ENCODE measurements around the gene ZBTB22.
A peak's percentile ranks its signal among the peaks of the same experiment; 100 is the strongest.
"Not testable (repeated sequence)": the region's sequence is repeated elsewhere in the genome, so short reads cannot be mapped to it uniquely, and the experiment has no call there.

The ZBTB22 gene

DNA sequence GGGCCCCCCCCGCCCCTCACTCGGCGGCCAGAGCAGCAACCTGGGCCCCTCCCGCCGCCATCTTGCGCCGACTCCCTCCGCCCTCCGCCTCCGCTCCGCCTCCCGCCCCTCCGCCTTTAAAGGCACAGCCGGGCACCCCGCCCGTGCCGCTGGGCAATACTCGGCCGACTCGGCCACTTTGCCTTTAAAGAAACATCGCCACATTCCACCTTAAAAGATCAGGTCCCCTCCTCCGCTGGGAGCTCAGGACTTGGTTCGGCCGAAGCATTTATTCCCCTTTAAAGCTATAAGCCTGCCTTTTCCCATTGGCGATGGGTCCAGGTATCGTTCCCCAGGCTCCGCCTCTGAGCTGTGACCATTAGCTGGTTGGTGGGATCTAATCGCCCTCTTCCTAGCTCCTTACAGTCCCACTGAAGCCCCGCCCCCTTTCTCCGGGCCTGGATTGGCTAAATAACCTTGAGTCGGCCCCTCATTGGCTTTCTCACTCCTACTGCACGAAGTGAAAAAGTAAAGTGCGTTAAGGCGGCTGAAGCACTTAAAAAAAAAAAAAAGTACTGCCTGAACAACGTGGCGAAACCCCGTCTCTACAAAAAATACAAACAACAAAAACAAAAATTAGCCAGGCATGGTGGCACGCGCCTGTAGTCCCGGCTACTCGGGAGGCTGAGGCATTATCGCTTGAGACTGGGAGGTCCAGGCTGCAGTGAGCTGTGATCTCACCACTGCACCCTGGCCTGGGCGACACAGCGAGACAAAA, at the start of gene ZBTB22:
ZBTB22 (minus strand) TSS at position 76 of the 757 bp plus-strand sequence. CDS start 828 bp downstream, outside the sequence.
- DNase-seq (ENCODE audit: low spot score), result peak; percentile 99

DNA sequence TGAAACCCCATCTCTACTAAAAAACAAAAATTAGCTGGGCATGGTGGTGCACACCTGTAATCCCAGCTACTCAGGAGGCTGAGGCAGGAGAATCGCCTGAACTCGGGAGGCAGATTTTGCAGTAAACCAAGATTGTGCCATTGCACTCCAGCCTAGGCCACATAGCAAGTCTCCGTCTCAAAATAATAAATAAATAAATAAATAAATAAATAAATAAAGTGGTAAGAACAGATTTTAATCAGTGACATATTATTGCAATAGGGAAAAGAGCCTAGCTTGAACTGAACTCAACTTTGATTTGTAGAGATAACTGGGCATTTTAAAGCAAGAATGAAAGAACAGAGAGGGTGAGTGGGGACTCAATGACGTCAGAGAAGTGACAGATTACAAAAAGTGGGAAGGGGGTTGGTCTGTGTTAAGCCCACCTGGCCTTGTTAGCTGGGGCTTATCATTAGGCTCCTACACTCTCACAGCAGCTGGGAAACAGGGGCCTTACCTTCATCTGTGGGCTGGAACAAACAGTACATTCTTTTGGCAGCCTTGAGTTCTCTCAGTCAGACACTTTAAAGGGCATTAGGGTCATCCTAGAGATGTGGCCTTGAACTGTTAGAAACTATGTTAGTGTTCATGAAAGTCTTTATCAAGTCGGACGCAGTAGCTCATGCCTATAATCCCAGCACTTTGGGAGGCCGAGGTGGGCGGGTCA, 49.6 kb upstream of the ZBTB22 start:
- DNase-seq (ENCODE audit: low spot score), result no peak

DNA sequence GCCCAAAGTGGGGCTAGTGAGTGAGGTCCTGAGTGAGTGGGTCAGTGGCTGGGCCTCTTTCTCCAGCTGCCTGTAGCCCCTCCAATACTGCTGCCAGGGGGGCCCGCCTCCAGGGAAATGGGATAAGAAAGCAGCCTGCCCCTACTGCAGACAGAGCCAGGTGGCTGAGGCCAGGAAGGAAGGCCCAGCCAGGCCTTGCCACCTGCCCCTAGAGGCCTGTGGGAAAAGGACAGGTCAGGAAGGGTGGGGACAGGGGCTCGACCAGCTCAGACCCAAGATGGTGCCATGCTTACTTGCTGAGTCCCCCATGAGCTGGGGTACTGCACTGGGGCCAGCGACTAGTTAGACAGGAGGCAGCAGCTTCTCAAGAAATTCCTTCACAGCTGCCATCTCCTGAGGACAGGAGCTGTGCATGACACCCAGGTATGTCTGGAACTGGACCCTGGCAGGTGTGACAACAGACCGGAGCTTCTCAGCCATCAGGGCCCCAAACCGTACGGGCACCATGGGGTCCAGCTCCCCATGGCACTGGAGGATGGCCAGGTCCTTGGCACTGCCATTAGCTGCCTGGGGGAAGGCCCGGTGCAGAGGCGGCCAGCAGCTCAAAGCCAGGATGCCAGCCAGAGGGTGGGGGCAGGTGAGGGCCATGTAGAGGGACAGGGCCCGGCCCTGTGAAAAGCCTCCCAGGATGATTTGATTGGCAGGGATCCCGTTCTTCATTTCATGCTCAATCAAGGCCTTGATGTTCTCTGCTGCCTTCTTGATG, 47.8 kb upstream of the ZBTB22 start:
- not testable (repeated sequence) for DNase-seq (ENCODE audit: low spot score)

DNA sequence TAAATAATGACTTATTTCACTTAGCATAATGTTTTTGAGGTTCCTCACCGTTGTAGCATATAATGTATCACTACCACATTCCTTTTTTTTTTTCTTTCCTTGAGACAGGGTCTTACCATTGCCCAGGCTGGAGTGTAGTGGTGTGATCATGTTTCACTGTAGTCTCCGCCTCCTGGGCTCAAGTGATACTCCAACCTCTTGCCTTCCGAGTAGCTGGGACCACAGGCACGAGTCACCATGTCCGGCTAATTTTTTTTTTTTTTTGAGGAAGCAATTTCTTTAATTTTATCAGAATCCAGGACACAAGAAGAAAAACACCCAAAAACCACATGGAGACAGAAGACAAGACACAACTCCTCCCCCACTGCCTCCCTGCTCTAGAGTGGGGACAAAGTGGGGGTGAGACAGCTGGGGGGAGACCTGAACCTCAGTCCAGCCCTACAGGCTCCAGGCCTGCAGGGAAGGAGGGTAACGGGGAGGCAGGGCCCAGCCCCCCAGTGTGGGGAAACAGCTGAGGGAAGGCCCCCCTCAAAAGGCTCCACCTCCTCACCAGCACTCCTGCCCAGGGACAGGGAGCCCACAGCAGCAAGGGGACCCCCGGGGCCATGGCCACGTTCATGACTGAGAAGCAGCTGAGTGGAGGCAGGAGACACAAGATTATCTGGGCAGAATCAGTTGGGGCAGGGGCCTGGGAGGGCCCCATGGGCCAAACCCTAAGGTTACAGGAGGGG, 47.1 kb upstream of the ZBTB22 start:
- not testable (repeated sequence) for DNase-seq (ENCODE audit: low spot score)

DNA sequence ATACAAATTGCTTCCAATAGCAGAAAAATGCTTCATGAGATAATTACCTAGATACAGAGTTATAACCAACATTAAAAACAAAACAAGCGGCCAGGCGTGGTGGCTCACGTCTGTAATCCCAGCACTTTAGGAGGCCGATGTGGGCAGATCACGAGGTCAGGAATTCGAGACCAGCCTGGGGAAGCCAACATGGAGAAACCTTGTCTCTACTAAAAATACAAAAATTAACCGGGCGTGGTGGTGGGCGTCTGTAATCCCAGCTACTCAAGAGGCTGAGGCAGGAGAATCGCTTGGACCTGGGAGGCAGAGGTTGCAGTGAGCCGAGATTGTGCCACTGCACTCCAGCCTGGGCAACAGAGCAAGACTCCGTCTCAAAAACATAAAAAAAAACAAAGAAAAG, 45.9 kb upstream of the ZBTB22 start:
- not testable (repeated sequence) for DNase-seq (ENCODE audit: low spot score)

DNA sequence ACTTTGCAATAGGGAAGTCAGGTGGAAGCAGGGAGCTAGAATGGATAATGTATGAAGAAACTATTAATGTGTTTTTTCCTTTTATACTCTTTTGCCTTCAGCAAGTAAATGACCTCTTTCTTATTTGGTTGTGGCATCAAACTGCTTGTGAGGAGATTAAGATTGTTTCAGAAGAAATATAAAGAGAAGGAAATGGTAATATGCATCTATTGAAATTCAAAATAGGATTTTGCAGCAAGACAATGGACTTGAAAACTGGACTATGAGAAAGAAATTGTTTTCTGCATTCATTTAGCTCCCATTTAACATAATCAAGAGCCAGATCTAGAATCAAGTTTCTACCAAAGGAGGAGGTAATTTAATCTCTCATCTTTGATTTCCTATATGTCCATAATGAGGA, 41.8 kb upstream of the ZBTB22 start:
- no peak for DNase-seq (ENCODE audit: low spot score)

DNA sequence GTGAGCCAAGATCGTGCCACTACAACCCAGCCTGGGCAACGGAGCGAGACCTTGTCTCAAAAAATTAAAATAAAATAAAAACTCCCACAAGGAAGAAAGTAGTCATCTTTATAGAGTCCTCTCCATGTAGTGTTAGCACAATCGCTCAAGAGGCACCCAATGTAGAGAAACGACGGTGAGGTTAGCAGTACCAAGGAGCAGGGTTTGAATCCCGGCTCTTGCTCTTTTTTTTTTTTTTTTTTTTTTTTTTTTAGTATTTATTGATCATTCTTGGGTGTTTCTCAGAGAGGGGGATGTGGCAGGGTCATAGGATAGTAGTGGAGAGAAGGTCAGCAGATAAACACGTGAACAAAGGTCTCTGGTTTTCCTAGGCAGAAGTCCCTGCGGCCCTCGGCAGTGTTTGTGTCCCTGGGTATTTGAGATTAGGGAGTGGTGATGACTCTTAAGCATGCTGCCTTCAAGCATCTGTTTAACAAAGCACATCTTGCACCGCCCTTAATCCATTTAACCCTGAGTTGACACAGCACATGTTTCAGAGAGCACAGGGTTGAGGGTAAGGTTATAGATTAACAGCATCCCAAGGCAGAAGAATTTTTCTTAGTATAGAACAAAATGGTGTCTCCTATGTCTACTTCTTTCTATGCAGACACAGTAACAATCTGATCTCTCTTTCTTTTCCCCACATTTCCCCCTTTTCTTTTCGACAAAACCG, 39.8 kb upstream of the ZBTB22 start:
- not testable (repeated sequence) for DNase-seq (ENCODE audit: low spot score)

DNA sequence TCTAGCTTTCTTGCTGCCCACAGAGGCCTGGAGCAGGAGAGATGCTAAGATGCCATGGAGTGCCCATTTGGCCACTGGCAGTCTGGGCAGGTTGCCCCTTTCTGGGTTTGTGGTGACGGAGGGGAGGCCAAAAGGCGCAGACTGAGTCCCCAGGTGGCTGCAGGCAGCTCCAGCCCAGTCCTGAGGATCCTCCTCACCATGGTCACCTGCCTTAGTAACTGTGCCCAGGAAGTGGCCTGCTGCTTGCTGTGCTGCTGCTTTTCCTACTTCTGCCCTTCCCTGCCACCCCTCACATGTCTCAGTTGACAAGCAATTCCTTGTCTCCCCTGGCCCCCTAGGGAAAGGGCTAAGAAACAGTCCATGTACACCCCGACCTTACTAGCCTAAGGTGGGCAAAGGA, 38.8 kb upstream of the ZBTB22 start:
- no peak for DNase-seq (ENCODE audit: low spot score)

DNA sequence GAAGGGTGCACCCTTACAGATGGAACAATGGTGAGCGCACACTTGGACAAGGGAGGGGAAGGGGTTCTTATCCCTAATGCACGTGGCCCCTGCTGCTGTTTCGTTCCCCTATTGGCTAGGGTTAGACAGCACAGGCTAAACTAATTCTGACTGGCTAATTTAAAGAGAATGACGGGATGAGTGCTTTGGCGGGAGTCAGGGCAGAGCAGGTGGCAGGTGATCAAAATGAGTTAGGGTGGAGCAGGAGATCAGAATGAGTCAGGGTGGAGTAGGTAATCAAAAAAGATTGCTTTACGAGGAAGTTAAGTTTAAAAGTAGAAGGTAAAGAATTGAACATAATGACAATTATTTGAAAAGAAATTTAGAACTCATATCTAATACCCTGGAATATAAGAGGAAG, 38.3 kb upstream of the ZBTB22 start:
- DNase-seq (ENCODE audit: low spot score), result not testable (repeated sequence)

DNA sequence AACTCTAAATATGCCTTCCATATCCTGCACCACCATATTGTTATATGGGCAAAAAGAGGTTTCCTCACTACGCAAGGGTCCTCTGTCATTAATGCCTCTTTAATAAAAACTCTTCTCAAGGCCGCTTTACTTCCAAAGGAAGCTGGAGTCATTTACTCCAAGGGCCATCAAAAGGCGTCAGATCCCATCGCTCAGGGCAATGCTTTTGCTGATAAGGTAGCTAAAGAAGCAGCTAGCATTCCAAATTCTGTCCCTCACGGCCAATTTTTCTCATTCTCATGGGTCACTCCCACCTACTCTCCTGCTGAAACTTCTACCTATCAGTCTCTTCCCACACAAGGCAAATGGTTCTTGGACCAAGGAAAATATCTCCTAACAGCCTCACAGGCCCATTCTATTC, 30.3 kb upstream of the ZBTB22 start:
- no peak for DNase-seq (ENCODE audit: low spot score)

DNA sequence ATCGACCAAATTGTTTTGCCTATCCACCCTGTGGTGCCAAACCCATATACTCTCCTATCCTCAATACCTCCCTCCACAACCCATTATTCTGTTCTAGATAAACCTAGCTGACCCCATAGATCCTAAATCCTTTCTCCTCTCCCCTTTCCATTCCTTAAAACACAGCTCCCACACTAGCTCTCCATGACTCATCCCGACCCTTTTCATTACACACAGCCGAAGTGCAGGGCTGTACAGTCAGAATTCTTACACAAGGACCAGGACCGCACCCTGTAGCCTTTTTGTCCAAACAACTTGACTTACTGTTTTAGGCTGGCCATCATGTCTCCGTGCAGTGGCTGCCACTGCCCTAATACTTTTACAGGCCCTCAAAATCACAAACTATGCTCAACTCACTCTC, 29.4 kb upstream of the ZBTB22 start:
- not testable (repeated sequence) for DNase-seq (ENCODE audit: low spot score)

- peak; percentile 87 for DNase-seq (ENCODE audit: low spot score)
Observed at GRCh38 chr6:33344701-33345697, 27.5 kb upstream of the ZBTB22 start.

DNA sequence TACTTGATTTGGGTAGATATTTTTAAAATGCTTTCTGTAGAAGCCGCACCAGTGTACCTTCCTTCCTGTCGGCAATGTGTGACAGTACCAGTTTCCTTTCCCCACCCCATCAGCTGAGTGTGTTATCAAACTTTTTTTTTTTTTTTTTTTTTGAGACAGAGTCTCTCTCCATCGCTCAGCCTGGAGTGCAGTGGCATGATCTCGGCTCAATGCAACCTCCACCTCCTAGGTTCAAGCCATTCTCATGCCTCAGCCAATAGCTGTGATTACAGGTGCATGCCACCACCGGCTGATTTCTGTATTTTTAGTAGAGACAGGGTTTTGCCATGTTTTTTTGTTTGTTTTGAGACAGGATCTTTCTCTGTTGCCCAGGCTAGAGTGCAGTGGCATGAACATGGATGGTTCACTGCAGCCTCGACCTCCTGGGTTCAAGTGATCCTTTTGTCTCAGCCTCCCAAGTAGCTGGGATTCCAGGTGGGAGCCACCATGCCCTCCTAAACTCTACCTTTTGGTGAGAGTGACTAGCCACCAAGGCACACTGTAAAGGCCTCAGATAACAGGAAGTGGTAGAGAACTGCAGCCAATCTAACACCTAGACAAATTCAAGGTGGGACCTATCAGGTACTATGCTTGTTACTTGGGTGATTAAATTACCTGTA, 26.5 kb upstream of the ZBTB22 start:
- DNase-seq (ENCODE audit: low spot score), result peak; percentile 45

DNA sequence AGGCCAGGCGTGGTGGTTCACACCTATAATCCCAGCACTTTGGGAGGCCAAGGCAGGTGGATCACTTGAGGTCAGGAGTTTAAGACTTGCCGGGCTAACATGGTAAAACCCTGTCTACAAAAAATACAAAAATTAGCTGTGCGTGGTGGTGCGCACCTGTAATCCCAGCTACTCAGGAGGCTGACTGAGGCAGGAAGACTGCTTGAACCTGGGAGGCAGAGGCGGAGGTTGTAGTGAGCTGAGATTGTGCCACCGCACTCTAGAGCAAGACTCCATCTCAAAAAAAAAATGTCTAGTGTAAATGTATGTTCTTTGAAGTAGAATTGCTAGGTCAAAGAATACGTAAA, 26.0 kb upstream of the ZBTB22 start:
- DNase-seq (ENCODE audit: low spot score), result not testable (repeated sequence)

DNA sequence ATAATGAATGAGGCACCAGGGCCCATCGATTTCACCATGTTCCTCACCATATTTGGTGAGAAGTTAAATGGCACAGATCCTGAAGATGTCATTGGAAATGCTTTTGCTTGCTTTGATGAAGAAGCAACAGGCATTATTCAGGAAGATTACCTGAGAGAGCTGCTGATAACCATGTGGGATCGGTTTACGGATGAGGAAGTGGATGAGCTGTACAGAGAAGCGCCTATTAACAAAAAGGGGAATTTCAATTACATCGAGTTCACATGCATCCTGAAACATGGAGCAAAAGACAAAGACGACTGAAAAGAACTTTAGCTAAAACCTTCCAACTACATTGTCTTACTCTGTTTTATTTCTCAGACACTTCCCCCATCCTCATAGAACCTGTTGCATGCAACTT, 21.6 kb upstream of the ZBTB22 start:
- no peak for DNase-seq (ENCODE audit: low spot score)

DNA sequence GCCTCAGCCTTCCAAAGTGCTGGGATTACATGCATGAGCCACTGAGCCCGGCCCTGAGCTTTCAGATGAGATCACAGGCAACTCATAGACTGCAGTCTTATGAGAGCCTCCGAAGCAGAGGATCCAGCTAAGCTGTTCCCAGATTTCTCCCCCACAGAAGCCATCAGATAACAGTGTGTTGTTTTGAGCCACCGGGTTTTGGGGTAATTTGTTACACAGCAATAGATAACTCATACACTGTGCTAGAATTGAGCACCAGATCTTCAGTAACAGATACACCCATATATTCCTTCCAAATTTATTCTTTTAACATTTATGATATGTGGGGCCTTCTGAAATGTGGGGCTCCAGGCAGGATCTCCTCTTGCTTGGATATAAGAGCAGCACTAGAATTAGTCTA, 19.0 kb upstream of the ZBTB22 start:
- no peak for DNase-seq (ENCODE audit: low spot score)

- DNase-seq (ENCODE audit: low spot score), result no peak
Observed at GRCh38 chr6:33335916-33336315, 18.4 kb upstream of the ZBTB22 start.

DNA sequence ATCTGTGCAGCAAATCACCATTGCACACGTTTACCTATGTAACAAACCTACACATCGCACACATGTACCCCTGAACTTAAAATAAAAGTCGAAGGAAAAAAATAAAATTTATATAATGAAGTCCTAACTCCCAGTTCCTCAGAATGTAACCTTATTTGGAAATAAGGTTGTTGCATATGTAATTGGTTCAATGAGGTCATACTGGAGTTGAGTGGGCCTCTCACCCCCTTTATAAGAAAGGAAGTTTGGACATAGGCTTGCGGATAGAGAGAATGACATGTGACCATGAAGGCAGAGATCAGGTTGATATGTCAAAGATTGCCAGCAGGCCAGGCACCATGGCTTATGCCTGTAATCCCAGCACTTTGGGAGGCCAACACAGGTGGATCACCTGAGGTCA, 16.1 kb upstream of the ZBTB22 start:
- no peak for DNase-seq (ENCODE audit: low spot score)

GRCh38 chr6:33330736-33331135, 13.2 kb upstream of the ZBTB22 start:
- no peak for DNase-seq (ENCODE audit: low spot score)

DNA sequence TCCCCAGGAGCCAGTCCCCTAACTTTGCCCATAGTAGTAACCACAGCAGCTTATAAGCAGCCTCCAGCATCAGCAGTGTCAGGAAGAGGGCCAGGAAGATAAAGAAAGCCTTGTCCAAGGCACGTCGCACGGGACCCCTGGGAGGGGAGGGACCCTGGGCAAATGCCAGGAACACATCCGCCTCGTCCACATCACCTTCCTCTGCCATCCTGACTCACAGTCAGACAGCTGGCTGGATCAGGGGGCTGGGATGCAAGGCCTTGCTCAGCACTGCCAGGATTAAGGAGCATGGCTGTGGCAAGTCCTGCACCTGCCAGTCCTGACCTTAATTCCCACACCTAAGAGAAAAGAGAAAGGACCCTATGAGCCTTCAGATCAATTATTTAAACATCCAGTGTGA, 11.5 kb upstream of the ZBTB22 start:
- no peak for DNase-seq (ENCODE audit: low spot score)
